ENCODE data around the gene C5orf63. TPM values are rescaled to one million over a fixed set of nuclear protein-coding genes. Genes with fewer than 3 reads are reported as not detected.

Gene C5orf63
- total and polyA plus RNA-seq, 2 of the 13 experiments (the other 11 are each of a cell fraction or from before 2014, with no cell fraction given), result 7.9 to 8.8 TPM

DNA sequence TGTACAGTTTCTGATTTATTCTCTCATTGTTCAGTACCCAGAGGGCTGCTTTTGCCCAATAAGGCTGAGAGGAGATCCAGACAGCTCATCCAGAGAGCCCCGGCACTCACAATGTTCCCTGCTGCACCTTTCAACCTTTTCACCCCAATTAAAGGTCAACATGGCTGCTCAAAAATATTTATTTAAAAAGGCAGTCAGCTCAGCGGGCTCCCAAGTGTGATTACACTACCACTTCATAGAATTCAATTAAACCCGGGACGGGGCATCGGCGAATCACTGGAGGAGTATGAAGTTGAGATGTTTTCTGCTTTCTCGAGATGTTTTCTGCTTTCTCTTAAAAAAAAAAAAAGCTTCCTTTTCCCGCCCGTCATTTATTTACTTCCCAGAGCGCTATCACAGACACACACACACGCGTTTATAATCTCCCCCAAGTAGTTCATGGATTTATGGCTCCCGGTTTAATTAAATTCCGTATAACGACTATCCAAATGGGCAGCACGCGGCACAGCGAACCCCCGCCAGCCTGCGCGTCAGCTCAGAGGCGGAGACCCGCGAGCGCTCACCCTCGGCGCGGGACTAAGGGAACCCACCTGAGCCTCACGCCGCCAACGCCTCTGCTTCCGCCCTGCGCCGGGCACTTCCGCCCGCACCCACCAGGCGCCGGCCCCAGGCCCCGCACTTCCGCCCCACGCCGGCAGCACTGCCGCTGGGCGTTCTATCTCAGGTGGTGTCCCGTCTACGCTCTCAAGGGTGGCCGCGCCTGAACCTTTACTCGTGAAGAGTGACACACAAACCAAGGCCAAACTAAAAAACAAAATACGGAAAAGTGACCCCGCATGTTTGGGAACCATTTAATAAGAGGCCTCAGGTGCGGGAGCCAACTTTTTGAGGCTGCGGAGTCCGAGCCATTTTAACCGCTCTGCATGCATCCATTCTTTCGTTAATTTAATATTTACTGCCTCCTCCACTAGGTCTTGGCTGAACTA lies at the start of gene C5orf63 (continued):
- TF ChIP-seq, protein P1, sequence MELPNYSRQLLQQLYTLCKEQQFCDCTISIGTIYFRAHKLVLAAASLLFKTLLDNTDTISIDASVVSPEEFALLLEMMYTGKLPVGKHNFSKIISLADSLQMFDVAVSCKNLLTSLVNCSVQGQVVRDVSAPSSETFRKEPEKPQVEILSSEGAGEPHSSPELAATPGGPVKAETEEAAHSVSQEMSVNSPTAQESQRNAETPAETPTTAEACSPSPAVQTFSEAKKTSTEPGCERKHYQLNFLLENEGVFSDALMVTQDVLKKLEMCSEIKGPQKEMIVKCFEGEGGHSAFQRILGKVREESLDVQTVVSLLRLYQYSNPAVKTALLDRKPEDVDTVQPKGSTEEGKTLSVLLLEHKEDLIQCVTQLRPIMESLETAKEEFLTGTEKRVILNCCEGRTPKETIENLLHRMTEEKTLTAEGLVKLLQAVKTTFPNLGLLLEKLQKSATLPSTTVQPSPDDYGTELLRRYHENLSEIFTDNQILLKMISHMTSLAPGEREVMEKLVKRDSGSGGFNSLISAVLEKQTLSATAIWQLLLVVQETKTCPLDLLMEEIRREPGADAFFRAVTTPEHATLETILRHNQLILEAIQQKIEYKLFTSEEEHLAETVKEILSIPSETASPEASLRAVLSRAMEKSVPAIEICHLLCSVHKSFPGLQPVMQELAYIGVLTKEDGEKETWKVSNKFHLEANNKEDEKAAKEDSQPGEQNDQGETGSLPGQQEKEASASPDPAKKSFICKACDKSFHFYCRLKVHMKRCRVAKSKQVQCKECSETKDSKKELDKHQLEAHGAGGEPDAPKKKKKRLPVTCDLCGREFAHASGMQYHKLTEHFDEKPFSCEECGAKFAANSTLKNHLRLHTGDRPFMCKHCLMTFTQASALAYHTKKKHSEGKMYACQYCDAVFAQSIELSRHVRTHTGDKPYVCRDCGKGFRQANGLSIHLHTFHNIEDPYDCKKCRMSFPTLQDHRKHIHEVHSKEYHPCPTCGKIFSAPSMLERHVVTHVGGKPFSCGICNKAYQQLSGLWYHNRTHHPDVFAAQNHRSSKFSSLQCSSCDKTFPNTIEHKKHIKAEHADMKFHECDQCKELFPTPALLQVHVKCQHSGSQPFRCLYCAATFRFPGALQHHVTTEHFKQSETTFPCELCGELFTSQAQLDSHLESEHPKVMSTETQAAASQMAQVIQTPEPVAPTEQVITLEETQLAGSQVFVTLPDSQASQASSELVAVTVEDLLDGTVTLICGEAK (IDR thresholded peaks at IDR 0.05), result no peak
- TF ChIP-seq, protein P1 (CRISPR knock-in tag; IDR thresholded peaks at IDR 0.05), result peak; percentile 90
- TF ChIP-seq, protein P2, sequence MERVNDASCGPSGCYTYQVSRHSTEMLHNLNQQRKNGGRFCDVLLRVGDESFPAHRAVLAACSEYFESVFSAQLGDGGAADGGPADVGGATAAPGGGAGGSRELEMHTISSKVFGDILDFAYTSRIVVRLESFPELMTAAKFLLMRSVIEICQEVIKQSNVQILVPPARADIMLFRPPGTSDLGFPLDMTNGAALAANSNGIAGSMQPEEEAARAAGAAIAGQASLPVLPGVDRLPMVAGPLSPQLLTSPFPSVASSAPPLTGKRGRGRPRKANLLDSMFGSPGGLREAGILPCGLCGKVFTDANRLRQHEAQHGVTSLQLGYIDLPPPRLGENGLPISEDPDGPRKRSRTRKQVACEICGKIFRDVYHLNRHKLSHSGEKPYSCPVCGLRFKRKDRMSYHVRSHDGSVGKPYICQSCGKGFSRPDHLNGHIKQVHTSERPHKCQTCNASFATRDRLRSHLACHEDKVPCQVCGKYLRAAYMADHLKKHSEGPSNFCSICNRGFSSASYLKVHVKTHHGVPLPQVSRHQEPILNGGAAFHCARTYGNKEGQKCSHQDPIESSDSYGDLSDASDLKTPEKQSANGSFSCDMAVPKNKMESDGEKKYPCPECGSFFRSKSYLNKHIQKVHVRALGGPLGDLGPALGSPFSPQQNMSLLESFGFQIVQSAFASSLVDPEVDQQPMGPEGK (CRISPR knock-in tag; IDR thresholded peaks at IDR 0.05), result peak; percentile 46; the same call in 1 of the 2 replicates
- no peak for TF ChIP-seq JUND (CRISPR knock-in tag; IDR thresholded peaks at IDR 0.05)
- TF ChIP-seq FOXA1 (IDR thresholded peaks at IDR 0.05), result no peak
- no peak for TF ChIP-seq FOXA1 (CRISPR knock-in tag; IDR thresholded peaks at IDR 0.05)
- no peak for TF ChIP-seq MATR3 (CRISPR knock-in tag; IDR thresholded peaks at IDR 0.05)
- no peak for TF ChIP-seq TCF12 (IDR thresholded peaks at IDR 0.05)
- TF ChIP-seq TCF12 (CRISPR knock-in tag; IDR thresholded peaks at IDR 0.05), result 0 out of 2 replicates have a peak, but pooled peaks have one; percentile 33
- TF ChIP-seq, protein P3, sequence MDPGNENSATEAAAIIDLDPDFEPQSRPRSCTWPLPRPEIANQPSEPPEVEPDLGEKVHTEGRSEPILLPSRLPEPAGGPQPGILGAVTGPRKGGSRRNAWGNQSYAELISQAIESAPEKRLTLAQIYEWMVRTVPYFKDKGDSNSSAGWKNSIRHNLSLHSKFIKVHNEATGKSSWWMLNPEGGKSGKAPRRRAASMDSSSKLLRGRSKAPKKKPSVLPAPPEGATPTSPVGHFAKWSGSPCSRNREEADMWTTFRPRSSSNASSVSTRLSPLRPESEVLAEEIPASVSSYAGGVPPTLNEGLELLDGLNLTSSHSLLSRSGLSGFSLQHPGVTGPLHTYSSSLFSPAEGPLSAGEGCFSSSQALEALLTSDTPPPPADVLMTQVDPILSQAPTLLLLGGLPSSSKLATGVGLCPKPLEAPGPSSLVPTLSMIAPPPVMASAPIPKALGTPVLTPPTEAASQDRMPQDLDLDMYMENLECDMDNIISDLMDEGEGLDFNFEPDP (CRISPR knock-in tag; conservative IDR thresholded peaks at IDR 0.05), result no peak
- TF ChIP-seq MAF1 (CRISPR knock-in tag; IDR thresholded peaks at IDR 0.05; ENCODE audit: borderline replicate concordance), result 0 out of 2 replicates have a peak, but pooled peaks have one; percentile 54
- TF ChIP-seq CC2D1A (CRISPR knock-in tag; IDR thresholded peaks at IDR 0.05), result no peak
- TF ChIP-seq TAF1 (CRISPR knock-in tag; IDR thresholded peaks at IDR 0.05), result peak; percentile 84
- TF ChIP-seq NPAS2 (CRISPR knock-in tag; IDR thresholded peaks at IDR 0.05; ENCODE audit: borderline replicate concordance), result no peak
- peak; percentile 91 for TF ChIP-seq ZNF343 (CRISPR knock-in tag; IDR thresholded peaks at IDR 0.05)
- TF ChIP-seq POLR2AphosphoS2 (IDR thresholded peaks at IDR 0.05; ENCODE audit: low read depth, low read length), result no peak
- TF ChIP-seq ZNF577 (CRISPR knock-in tag; IDR thresholded peaks at IDR 0.05; ENCODE audit: borderline replicate concordance, low read depth), result no peak
